Kidney epithelial cell (primary cell): ENCODE results near the gene GPC6. TPM values are rescaled to one million over a fixed set of nuclear protein-coding genes. Genes with fewer than 3 reads are reported as not detected.

Experiments used
- DNase-seq: peaks from one replicate; pipeline ENCODE4 v3.0.0-alpha.2; 2010; ENCODE audit warnings: low read depth
- H3K27me3 ChIP-seq: 2 replicates; pipeline ENCODE4 v1.6.0; 2011; ENCODE audit warnings: low read length; ENCODE audit not compliant: control insufficient read depth, insufficient read depth
- H3K36me3 ChIP-seq: 2 replicates; pipeline ENCODE4 v1.5.1; 2011; ENCODE audit warnings: low read length; ENCODE audit not compliant: control insufficient read depth, insufficient read depth
- H3K4me3 ChIP-seq: 2 replicates; pipeline ENCODE4 v1.5.1; 2011; ENCODE audit warnings: low read depth, mild to moderate bottlenecking, control low read depth, low read length
- total RNA-seq: library from RNA; depleted of rRNA; stranded (reverse); fragments of >200 nt; gene quantifications from 2 replicates; pipeline ENCODE4 v1.2.3, GENCODE V29; 2015
- TF ChIP-seq, protein P1 (sequence below): IDR thresholded peaks from 2 replicates; pipeline ENCODE4 v1.5.1; 2011; ENCODE audit warnings: mild to moderate bottlenecking, moderate library complexity, low read length, control low read depth, inconsistent platforms; ENCODE audit not compliant: insufficient read depth, poor library complexity, severe bottlenecking

Gene GPC6
- total RNA-seq, 1 donor from 2014 or later: 62.7 TPM

- H3K4me3 ChIP-seq: no peak overlapping the region
- no peaks in the 10 kb centered on the region for H3K27me3 ChIP-seq
- no peaks in the 10 kb centered on the region for H3K36me3 ChIP-seq
- TF ChIP-seq, protein P1, sequence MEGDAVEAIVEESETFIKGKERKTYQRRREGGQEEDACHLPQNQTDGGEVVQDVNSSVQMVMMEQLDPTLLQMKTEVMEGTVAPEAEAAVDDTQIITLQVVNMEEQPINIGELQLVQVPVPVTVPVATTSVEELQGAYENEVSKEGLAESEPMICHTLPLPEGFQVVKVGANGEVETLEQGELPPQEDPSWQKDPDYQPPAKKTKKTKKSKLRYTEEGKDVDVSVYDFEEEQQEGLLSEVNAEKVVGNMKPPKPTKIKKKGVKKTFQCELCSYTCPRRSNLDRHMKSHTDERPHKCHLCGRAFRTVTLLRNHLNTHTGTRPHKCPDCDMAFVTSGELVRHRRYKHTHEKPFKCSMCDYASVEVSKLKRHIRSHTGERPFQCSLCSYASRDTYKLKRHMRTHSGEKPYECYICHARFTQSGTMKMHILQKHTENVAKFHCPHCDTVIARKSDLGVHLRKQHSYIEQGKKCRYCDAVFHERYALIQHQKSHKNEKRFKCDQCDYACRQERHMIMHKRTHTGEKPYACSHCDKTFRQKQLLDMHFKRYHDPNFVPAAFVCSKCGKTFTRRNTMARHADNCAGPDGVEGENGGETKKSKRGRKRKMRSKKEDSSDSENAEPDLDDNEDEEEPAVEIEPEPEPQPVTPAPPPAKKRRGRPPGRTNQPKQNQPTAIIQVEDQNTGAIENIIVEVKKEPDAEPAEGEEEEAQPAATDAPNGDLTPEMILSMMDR: no peak
- DNase-seq: no peak
Measured at GRCh38 chr13:94073007-94073744, 846.6 kb downstream of the GPC6 start.

DNA sequence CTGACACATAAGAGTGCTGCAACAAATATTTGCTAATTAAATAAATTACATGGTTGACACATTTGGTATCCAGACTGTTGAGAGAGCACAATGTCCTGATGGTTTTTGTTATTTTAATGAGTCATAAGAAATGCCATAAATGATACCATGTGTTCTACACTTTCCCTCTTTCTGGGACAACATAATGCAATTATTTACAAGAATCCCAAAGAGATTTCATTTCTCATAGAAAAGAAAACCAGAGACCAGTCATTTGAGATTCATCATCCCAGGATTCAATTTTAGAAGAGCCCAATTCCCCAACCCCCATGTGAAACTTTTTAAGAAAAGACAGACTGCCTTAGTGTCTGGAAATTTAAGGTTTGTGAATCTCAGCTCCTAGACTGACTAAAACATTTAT lies 853.3 kb downstream of the GPC6 start:
- Histone ChIP-seq H3K27me3 (no peaks in the 10 kb centered on the region), H3K36me3 (no peaks in the 10 kb centered on the region), H3K4me3 (no peak overlapping the region)
- TF ChIP-seq, protein P1: no peak
- no peak for DNase-seq

DNA sequence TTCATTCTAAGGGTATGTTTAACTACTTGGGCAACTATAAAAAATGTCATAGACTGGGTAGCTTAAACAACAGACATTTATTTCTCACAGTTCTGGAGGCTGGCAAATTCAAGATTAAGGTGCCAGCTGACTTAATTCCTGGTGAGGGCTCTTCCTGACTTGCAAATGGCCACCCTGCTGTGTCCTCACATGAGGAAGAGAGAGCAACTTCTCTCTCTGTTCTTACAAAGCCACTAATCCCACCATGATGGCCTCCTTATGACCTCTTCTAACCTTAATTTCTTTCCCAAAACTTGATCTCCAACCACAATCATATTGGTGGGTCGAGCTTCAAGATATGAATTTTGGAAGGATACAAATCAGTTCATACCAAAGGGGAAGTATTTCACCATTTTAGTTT lies 853.9 kb downstream of the GPC6 start:
- Histone ChIP-seq H3K4me3 (no peak overlapping the region), H3K36me3 (no peaks in the 10 kb centered on the region), H3K27me3 (no peaks in the 10 kb centered on the region)
- TF ChIP-seq, protein P1: no peak
- no peak for DNase-seq

GRCh38 chr13:94087100-94087499 lies 860.5 kb downstream of the GPC6 start:
- DNase-seq: no peak
- H3K27me3 ChIP-seq: no peaks in the 10 kb centered on the region
- H3K4me3 ChIP-seq: no peak overlapping the region
- TF ChIP-seq, protein P1: no peak
- H3K36me3 ChIP-seq: no peaks in the 10 kb centered on the region

GRCh38 chr13:94088742-94089141 lies 862.1 kb downstream of the GPC6 start:
- TF ChIP-seq, protein P1: no peak
- Histone ChIP-seq H3K27me3 (no peaks in the 10 kb centered on the region), H3K36me3 (no peaks in the 10 kb centered on the region), H3K4me3 (no peak overlapping the region)
- DNase-seq: no peak
